ENCODE data around the gene C3.

C3 gene

DNA sequence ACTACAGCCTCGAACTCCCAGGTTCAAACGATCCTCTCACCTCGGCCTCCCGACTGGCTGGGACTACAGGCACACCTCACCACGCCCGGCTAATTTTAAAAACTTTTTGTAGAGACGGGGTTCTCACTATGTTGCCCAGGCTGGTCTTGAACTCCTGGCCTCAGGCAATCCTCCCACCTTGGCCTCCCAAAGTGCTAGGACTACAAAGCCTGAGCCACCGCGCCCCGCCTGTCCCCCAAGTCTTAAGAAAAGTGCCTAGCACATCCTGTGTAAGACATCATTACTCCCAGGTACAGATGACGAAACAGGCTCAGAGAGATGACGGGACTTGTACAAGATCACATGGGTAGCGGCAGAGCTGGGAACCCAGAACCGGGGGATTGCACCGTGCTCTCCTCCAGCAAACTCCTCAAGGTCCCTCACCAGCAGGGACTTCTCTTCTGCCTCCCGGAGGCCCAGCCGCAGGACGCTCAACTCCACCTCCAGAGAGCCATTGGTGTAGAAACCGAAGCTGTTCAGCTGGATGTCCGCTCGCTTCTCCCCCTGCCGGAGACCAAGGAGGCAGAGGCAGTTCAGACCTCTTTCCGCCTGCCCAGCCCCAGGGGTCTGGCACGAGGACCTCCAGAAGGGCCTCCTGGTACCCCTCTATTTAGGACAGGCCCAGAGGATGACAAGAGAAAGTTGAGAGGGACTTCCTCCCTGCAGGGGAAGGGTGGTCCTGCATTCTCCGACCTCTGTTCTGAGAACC lies 15.9 kb upstream of the C3 start:
- no peaks in the 10 kb centered on the region for H3K36me3 ChIP-seq (ENCODE audit: insufficient read depth, low read length)
- peak overlapping the region; percentile 99 for H3K27ac ChIP-seq (ENCODE audit: low read depth, low read length)
- no peaks in the 10 kb centered on the region for H3K27me3 ChIP-seq (ENCODE audit: insufficient read depth, low read length)
- H3K4me1 ChIP-seq (ENCODE audit: insufficient read depth, low read length) = peaks cover 26% of the 10 kb centered on the region
- 40% methylated on average over 25 of the region's 25 CpGs for WGBS
- peak overlapping the region; percentile 74 for H3K4me3 ChIP-seq (ENCODE audit: low read length)
- H3K9ac ChIP-seq (ENCODE audit: low read depth, low read length) = peak overlapping the region; percentile 93
- H3K9me3 ChIP-seq (ENCODE audit: insufficient read depth, low read depth, low read length) = no peaks in the 10 kb centered on the region

DNA sequence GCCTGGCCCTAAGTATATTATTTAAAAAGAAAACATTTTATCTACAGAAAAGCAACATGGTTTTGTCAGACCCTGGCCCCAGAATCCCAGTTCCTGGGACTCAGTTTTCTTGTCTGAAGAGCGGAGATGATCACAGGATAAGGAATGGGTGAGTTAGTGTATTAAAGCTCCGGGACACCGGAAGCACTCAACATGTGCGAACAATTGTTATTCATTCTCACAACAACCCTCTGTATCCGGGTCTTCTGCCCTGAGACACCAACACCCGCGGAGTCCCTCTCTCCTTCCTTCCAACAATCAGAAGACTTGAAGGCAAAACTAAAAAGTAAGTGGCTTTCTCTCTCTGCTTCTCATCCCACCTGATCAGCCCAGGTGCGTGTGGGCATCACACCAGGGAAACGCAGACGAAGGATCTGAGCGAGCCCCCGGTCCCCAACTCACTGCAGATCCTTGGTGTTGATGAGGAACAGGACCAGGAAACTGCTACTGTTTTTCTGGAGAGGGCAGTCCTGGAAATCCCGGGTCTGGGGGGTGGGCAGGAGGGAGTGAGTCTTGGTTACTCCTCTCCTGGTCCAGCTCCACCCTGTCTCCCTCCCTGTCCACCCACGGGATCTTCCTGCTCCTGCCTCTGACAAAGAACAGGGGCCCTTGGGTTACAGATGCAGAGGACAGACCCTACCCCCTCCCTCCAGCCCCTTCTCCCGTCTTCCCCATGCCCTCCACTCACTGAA lies 14.9 kb upstream of the C3 start:
- Histone ChIP-seq H3K9ac (ENCODE audit: low read depth, low read length) (peak overlapping the region; percentile 47), H3K9me3 (ENCODE audit: insufficient read depth, low read depth, low read length) (no peaks in the 10 kb centered on the region)
- 32% methylated on average over 15 of the region's 15 CpGs for WGBS

DNA sequence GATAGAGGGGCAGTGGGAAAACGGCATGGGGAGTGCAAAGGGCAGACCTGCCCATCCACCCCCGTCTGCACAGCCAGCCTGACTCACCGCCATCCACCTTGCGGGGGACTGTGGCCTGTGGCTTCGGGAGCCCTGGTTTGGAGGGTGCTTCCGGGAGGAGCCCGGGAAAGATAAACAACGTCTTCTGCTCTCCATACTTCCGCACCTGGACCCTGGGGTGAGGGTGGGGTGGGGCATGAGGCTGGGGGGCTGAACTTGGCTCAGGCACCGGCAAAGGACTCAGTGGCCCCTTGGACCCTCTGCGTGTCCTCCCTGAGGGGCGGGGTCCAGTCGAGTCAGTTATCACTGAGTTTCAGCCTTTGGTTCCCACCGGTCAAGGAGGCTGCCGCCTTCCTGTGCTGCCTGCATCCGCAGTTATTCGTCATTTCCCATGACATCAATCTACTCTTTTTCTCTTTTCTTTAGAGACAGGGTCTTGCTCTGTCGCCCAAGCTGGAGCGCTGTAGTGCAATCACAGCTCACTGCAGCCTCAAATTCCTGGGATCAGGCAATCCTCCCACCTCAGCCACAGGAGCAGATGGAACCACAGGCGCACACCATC lies 13.7 kb upstream of the C3 start:
- Histone ChIP-seq H3K4me3 (ENCODE audit: low read length) (no peak overlapping the region), H3K27me3 (ENCODE audit: insufficient read depth, low read length) (no peaks in the 10 kb centered on the region)

More for the DNA sequence above, 14.9 kb upstream of the C3 start:
- Histone ChIP-seq H3K4me3 (ENCODE audit: low read length) (peak overlapping the region; percentile 74), H3K27ac (ENCODE audit: low read depth, low read length) (peak overlapping the region; percentile 62; the same call in 1 of the 2 replicates), H3K4me1 (ENCODE audit: insufficient read depth, low read length) (peaks cover 26% of the 10 kb centered on the region), H3K36me3 (ENCODE audit: insufficient read depth, low read length) (no peaks in the 10 kb centered on the region), H3K27me3 (ENCODE audit: insufficient read depth, low read length) (no peaks in the 10 kb centered on the region)

DNA sequence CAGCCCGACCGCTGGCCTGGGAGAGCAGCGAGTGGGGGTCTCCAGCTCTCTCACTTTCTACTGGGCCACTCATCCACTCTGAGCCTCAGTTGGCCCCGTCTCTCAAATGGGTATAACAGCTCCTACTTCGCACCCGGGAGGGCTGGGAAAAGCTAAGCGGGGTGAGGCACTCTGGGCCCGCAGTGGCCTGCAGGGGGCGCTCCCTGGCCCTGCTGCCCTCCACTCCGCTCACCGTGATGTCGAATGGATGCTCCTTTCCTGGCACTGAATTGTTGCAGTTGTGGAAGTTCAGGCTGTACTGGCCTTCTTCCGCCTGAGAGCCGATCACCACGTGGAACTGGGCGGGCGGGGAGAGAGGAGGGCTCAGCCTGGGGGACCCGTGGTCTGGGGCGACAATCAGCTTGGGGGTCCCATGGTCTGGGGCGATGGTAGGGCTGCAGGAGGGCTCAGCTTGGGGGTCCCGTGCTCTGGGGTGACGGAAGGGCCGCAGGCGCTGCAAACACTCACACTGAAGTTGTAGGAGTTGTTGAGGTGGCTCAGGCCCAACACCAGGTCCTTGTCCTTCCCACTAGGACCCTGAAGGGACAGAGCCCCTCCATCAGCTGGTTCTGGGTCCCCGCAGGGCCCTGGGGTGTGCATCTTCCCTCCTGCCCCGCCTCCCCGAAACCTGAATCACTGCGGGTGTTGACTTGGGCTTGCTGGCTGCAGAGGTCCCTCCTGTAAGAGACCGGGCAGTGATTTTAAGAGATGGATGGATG lies 13.1 kb upstream of the C3 start:
- WGBS = 91% methylated on average over 29 of the region's 29 CpGs
- Histone ChIP-seq H3K4me1 (ENCODE audit: insufficient read depth, low read length) (peaks cover 19% of the 10 kb centered on the region), H3K4me3 (ENCODE audit: low read length) (no peak overlapping the region), H3K9me3 (ENCODE audit: insufficient read depth, low read depth, low read length) (no peaks in the 10 kb centered on the region), H3K9ac (ENCODE audit: low read depth, low read length) (no peak overlapping the region), H3K27ac (ENCODE audit: low read depth, low read length) (no peak overlapping the region), H3K36me3 (ENCODE audit: insufficient read depth, low read length) (no peaks in the 10 kb centered on the region), H3K27me3 (ENCODE audit: insufficient read depth, low read length) (no peaks in the 10 kb centered on the region)

More for the DNA sequence above, 13.7 kb upstream of the C3 start:
- 89% methylated on average over 20 of the region's 20 CpGs for WGBS
- Histone ChIP-seq H3K4me1 (ENCODE audit: insufficient read depth, low read length) (peaks cover 26% of the 10 kb centered on the region), H3K9ac (ENCODE audit: low read depth, low read length) (no peak overlapping the region), H3K9me3 (ENCODE audit: insufficient read depth, low read depth, low read length) (no peaks in the 10 kb centered on the region), H3K36me3 (ENCODE audit: insufficient read depth, low read length) (no peaks in the 10 kb centered on the region), H3K27ac (ENCODE audit: low read depth, low read length) (no peak overlapping the region)

DNA sequence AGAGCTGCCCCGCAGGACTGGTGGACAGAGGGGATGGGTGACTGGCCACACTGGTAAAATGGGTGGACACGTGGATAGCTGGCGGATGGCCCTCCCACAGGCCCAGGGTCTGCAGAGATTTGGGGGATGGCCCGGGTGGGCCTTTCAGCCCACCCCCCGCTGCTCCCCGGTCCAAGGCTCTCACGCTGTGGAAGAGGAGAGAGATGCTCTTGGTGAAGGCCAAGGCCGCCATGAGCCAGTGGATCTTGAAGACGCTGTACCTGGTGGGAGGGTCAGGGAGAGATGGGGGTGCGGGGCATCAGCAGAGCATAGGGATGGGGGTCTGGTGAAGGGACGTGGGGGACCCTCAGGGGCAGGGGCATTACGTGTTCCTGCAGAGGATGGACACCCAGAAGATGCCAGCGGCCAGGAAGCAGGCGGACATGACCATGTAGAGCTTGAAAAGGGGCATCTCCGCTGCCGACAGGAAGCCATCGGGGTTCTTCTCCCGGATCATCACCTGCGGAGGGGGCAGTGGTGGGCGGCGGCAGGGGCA lies 12.4 kb upstream of the C3 start:
- Histone ChIP-seq H3K27ac (ENCODE audit: low read depth, low read length) (no peak overlapping the region), H3K9me3 (ENCODE audit: insufficient read depth, low read depth, low read length) (no peaks in the 10 kb centered on the region), H3K4me3 (ENCODE audit: low read length) (no peak overlapping the region), H3K27me3 (ENCODE audit: insufficient read depth, low read length) (no peaks in the 10 kb centered on the region), H3K4me1 (ENCODE audit: insufficient read depth, low read length) (peaks cover 12% of the 10 kb centered on the region), H3K36me3 (ENCODE audit: insufficient read depth, low read length) (no peaks in the 10 kb centered on the region), H3K9ac (ENCODE audit: low read depth, low read length) (no peak overlapping the region)
- 95% methylated on average over 21 of the region's 21 CpGs for WGBS

DNA sequence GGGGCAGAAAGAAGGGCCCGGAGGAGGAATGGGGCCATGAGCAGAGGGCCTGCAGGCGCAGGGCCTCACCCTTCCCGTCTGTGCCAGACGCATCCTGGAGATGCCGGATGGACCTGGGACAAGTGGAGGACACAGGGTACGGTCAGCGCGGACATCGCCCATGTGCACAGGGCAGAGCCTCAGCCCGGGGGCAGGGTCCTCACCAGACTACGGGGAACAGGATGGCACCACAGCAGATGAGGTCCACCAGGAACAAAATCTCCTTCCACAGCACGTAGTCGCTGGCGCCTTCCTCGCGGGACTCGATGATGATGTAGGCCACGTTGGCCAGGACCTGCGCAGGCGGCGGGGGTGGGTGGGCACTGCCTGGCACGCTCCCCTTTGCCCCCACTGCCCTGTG lies 11.4 kb upstream of the C3 start:
- H3K27ac ChIP-seq (ENCODE audit: low read depth, low read length) = no peak overlapping the region
- 0 out of 2 replicates have a peak, but pooled peaks cover 12% of the 10 kb centered on the region for H3K4me1 ChIP-seq (ENCODE audit: insufficient read depth, low read length)
- 93% methylated on average over 22 of the region's 22 CpGs for WGBS
- H3K4me3 ChIP-seq (ENCODE audit: low read length) = no peak overlapping the region
- no peaks in the 10 kb centered on the region for H3K27me3 ChIP-seq (ENCODE audit: insufficient read depth, low read length)
- no peaks in the 10 kb centered on the region for H3K9me3 ChIP-seq (ENCODE audit: insufficient read depth, low read depth, low read length)
- H3K36me3 ChIP-seq (ENCODE audit: insufficient read depth, low read length) = no peaks in the 10 kb centered on the region
- H3K9ac ChIP-seq (ENCODE audit: low read depth, low read length) = no peak overlapping the region

DNA sequence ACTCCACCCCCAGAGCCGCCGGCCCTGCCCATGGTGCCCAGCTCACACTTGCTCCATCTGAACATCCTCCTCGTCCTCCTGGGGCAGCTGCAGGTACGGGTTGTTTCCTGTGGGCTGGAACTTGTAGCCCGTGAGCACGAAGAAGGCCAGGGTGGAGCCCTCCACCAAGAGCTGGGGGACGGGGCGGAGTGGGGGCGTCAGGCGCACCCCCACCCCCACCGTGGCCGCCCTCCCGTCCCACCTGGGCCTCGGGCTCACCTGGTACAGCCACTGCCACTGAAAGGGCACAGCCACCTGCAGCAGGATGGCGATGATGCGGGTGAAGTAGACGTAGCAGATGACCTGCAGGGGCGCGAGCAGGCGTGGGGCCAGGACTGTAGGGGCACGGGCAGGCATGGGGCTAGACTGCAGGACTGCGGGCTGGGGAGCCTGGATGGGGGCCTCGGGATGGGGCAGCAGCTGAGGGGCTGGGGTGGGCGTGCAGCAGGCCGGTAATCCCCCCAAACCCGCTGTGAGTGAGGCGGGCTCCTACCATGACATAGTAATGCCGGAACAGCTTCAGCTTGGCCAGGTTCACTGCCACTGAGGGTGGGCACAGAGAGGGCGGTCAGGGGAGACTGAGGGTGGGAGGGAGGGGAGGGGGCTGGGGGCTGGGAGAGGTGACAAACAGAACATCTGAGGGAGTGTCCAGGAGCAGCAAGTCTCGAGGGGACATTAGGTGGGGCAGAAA lies 10.7 kb upstream of the C3 start:
- WGBS = 95% methylated on average over 30 of the region's 30 CpGs
- H3K36me3 ChIP-seq (ENCODE audit: insufficient read depth, low read length) = no peaks in the 10 kb centered on the region

DNA sequence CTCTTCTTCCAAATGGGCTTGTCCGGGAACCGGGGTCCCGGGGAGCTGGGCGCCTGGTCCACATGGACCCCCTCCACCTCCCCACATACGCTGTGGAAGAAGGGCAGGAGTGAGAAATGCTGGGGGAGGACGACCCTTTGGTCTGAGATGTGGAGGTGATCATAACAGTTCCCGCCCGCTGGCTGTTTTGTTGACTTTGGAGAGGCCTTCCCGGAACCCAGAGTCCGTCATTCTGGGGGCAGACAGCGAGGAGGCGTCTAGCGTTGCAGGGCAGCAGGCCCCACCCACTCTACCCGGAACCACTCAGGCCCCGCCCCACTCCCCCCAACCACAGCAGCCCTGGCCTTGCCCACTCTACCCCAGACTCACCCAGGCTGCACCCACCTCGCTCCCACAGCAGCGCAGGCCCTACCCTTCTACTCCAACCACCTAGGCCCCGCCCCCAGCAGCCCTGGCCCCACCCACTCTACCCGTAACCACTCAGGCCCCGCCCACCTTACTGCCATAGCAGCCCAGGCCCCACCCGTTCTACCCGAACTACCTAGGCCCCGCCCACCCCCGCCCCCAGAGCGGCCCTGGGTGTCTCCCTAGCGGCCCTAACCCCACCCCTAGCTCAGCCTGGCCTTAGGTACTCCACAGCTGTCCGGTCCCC lies 9.8 kb upstream of the C3 start:
- WGBS = 89% methylated on average over 23 of the region's 27 CpGs
- no peaks in the 10 kb centered on the region for H3K36me3 ChIP-seq (ENCODE audit: insufficient read depth, low read length)
- no peaks in the 10 kb centered on the region for H3K27me3 ChIP-seq (ENCODE audit: insufficient read depth, low read length)
- H3K4me1 ChIP-seq (ENCODE audit: insufficient read depth, low read length) = 0 out of 2 replicates have a peak, but pooled peaks cover 3% of the 10 kb centered on the region
- no peak overlapping the region for H3K27ac ChIP-seq (ENCODE audit: low read depth, low read length)
- no peak overlapping the region for H3K9ac ChIP-seq (ENCODE audit: low read depth, low read length)
- peak overlapping the region; percentile 33 for H3K4me3 ChIP-seq (ENCODE audit: low read length)
- H3K9me3 ChIP-seq (ENCODE audit: insufficient read depth, low read depth, low read length) = no peaks in the 10 kb centered on the region

More for the DNA sequence above, 10.7 kb upstream of the C3 start:
- H3K27ac ChIP-seq (ENCODE audit: low read depth, low read length) = no peak overlapping the region
- no peaks in the 10 kb centered on the region for H3K9me3 ChIP-seq (ENCODE audit: insufficient read depth, low read depth, low read length)
- H3K4me3 ChIP-seq (ENCODE audit: low read length) = no peak overlapping the region
- no peaks in the 10 kb centered on the region for H3K27me3 ChIP-seq (ENCODE audit: insufficient read depth, low read length)
- H3K4me1 ChIP-seq (ENCODE audit: insufficient read depth, low read length) = 0 out of 2 replicates have a peak, but pooled peaks cover 11% of the 10 kb centered on the region
- H3K9ac ChIP-seq (ENCODE audit: low read depth, low read length) = no peak overlapping the region

DNA sequence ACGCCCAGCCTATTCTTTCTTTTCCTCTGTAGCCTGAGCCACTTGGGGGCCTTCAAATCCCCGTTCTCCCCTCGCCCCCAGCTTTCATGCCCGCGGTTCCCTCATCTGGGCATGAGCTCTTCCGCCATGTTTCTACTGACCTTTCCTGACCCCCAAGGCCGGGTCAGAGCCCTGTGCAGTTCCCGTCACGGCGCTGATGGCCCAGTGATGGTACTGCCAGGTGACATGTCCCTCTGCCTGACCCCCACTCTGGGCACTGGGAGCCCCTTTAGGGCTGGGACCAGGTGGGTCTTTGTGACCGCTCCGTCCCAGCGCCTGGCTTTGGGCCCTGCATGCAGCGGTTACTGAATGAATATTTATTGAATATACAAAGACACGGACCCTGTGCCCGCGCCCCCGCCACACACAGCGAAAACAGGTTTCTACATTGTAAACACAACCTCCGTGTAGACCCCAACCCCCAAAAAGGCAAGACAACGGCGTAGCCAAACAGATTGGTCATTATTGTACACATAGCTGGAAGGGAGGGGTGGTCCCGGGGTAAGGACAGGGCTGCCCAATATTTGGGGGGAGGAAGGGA lies 9.2 kb upstream of the C3 start:
- peak overlapping the region; percentile 33 for H3K4me3 ChIP-seq (ENCODE audit: low read length)
- no peak overlapping the region for H3K9ac ChIP-seq (ENCODE audit: low read depth, low read length)
- no peak overlapping the region for H3K27ac ChIP-seq (ENCODE audit: low read depth, low read length)
- whole genome bisulfite sequencing = 95% methylated on average over 23 of the region's 23 CpGs
- no peaks in the 10 kb centered on the region for H3K36me3 ChIP-seq (ENCODE audit: insufficient read depth, low read length)
- H3K4me1 ChIP-seq (ENCODE audit: insufficient read depth, low read length) = no peaks in the 10 kb centered on the region
- no peaks in the 10 kb centered on the region for H3K27me3 ChIP-seq (ENCODE audit: insufficient read depth, low read length)
- H3K9me3 ChIP-seq (ENCODE audit: insufficient read depth, low read depth, low read length) = no peaks in the 10 kb centered on the region

Measured in HUES64 (cell line).